Breast epithelium (tissue), 3 donors: ENCODE results near the gene C5.

Source experiments
- CTCF ChIP-seq, 3 donors: fragments of 450-650 bp; IDR thresholded peaks; one replicate each; pipeline ENCODE4 v1.5.1; 2016 to 2017; ENCODE audit warnings: antibody characterized with exemption in 3 of 3, mild to moderate bottlenecking in 3 of 3, moderate library complexity in 3 of 3
- POLR2A ChIP-seq: fragments of 450-650 bp; IDR thresholded peaks from one replicate; pipeline ENCODE4 v1.6.1; 2016; ENCODE audit warnings: antibody characterized with exemption, mild to moderate bottlenecking, moderate library complexity

GRCh38 chr9:120942186-120943001 lies 107.7 kb downstream of the C5 start:
- TF ChIP-seq CTCF (IDR thresholded peaks at IDR 0.05) = no peak
- TF ChIP-seq POLR2A = no peak
